Neutrophil (primary cell): ENCODE results near the gene TVP23C.

Source experiments
- H3K27ac ChIP-seq: fragments of 200-600 bp; sonication (generic); 2 replicates; pipeline ENCODE4 v1.5.1; 2016; ENCODE audit warnings: mild to moderate bottlenecking, moderate library complexity
- H3K27me3 ChIP-seq: fragments of 200-600 bp; sonication (generic); 2 replicates; pipeline ENCODE4 v1.6.0; 2016; ENCODE audit warnings: mild to moderate bottlenecking
- H3K36me3 ChIP-seq: fragments of 200-600 bp; sonication (generic); 2 replicates; pipeline ENCODE4 v1.5.1; 2017
- H3K4me1 ChIP-seq, 2 experiments: fragments of 200-600 bp in 1 of 2; sonication (generic) in 1 of 2; 1 replicate in 1 of 2; 2 replicates in 1 of 2; pipeline versions ENCODE4 v1.5.1 to v1.6.1; 2013 to 2016; ENCODE audit warnings: low read depth in 1 of 2, low read length in 1 of 2, mild to moderate bottlenecking in 1 of 2, moderate library complexity in 1 of 2; ENCODE audit not compliant: control insufficient read depth in 1 of 2, insufficient read depth in 1 of 2
- H3K4me3 ChIP-seq, 2 experiments: fragments of 200-600 bp in 1 of 2; sonication (generic) in 1 of 2; 1 replicate in 1 of 2; 2 replicates in 1 of 2; pipeline ENCODE4 v1.5.1; 2013 to 2016; ENCODE audit warnings: low read depth in 1 of 2, low read length in 1 of 2, mild to moderate bottlenecking in 1 of 2, moderate library complexity in 1 of 2
- H3K9me3 ChIP-seq: fragments of 200-600 bp; sonication (generic); 2 replicates; pipeline ENCODE4 v1.5.1; 2016
- TF ChIP-seq, protein P1 (sequence below): fragments of 200-600 bp; sonication (generic); IDR thresholded peaks from 2 replicates; pipeline ENCODE4 v1.5.1; 2016; ENCODE audit warnings: antibody characterized with exemption

Gene TVP23C

DNA sequence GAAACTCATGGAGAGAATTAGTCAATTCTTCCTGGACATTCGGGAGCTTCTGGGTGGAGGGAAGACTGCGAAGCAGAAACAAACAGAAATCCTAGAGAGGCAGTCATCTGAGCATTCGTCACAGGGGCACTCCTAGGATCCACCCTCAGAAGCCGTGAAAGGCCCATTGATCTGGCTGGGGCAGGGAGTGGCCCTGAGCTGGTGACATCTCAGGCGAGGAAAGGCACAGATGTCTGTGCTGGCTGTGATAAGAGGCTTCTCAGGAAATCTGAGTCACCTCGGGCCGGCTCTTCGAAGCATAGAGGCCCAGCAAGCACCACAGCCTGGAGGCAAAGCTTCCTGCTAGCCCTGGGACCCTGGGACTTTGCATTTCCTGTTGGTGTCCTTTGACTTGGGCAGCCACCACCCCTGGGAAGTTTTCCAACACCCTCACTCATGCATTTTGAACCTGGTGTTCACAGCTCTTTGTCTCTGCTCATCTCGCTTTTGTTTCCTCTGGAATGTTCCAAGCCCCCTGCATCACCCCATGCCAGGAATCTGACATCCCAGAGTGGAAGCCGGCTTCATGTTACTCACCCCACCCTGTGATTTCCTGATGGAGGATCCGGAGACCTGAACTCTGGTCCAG is 72.5 kb downstream of the TVP23C start:
- H3K9me3 ChIP-seq = no peaks in the 10 kb centered on the region
- H3K4me3 ChIP-seq = no peak overlapping the region
- H3K27me3 ChIP-seq = no peaks in the 10 kb centered on the region
- TF ChIP-seq, protein P1, sequence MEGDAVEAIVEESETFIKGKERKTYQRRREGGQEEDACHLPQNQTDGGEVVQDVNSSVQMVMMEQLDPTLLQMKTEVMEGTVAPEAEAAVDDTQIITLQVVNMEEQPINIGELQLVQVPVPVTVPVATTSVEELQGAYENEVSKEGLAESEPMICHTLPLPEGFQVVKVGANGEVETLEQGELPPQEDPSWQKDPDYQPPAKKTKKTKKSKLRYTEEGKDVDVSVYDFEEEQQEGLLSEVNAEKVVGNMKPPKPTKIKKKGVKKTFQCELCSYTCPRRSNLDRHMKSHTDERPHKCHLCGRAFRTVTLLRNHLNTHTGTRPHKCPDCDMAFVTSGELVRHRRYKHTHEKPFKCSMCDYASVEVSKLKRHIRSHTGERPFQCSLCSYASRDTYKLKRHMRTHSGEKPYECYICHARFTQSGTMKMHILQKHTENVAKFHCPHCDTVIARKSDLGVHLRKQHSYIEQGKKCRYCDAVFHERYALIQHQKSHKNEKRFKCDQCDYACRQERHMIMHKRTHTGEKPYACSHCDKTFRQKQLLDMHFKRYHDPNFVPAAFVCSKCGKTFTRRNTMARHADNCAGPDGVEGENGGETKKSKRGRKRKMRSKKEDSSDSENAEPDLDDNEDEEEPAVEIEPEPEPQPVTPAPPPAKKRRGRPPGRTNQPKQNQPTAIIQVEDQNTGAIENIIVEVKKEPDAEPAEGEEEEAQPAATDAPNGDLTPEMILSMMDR = no peak
- H3K36me3 ChIP-seq = no peaks in the 10 kb centered on the region
- no peaks in the 10 kb centered on the region for H3K4me1 ChIP-seq
- H3K27ac ChIP-seq = no peak overlapping the region

DNA sequence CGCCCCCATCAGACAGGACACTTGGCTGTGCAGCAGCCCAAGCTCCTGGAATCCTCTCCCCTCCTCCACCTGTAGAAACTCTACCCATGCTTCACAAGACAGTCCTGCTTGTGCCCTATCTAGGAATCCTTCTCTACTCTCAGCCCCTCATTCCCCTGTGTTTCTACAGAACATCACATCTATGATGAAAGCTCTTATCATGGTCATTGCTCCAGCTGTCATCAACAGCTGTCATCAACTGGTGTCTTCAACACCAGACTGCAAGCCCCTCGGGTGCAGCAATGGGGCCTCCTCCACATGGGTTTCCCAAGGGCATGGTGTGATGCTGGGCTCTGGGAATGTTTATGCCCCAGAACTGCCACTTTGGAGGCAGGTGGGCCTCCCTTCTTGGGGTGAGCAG is 74.7 kb downstream of the TVP23C start:
- Histone ChIP-seq H3K36me3 (peaks cover 2% of the 10 kb centered on the region), H3K9me3 (no peaks in the 10 kb centered on the region), H3K27ac (no peak overlapping the region), H3K4me1 (no peaks in the 10 kb centered on the region), H3K27me3 (no peaks in the 10 kb centered on the region), H3K4me3 (no peak overlapping the region)
- TF ChIP-seq, protein P1 = no peak

DNA sequence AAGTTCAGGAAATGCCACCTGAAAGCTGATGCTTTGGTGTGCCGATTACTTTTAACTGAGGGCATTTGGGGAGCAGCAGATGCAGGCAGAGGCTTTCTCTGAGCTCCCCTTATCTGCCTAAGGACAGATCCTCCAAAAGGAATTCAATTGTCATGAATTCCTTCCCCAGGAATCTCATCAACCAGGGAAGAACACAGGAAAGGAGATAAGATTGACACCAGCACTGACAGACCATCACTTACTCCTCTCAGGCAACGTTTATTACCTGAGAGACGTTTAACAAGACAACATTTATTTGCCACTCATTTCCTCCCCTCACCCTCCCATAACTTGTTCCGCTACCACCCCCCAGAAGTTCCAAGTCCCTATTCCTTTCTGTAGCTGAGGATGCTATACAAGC is 78.2 kb downstream of the TVP23C start:
- H3K4me1 ChIP-seq = no peaks in the 10 kb centered on the region
- H3K9me3 ChIP-seq = no peaks in the 10 kb centered on the region
- H3K36me3 ChIP-seq = peaks cover 7% of the 10 kb centered on the region
- H3K4me3 ChIP-seq = no peak overlapping the region
- H3K27ac ChIP-seq = no peak overlapping the region
- TF ChIP-seq, protein P1 = no peak
- H3K27me3 ChIP-seq = no peaks in the 10 kb centered on the region

DNA sequence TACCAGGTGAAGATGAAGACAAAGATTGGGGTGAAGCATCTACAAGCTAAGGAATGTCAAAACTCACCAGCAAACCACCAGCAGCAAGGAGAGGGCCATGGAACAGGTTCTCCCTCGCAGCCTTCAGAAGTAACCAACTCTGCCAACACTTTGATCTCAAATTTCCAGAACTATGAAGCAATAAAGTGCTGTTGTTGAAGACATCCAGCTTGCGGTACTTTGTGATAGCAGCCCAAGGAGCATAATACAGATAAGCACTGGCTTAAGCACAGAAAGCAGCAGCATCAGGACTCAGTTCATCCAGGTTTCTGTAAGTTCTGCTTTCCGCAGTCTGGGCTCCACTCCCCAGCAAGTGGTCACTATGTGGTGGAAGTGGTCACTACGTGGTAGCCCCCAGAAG is 79.9 kb downstream of the TVP23C start:
- Histone ChIP-seq H3K9me3 (no peaks in the 10 kb centered on the region), H3K27me3 (no peaks in the 10 kb centered on the region), H3K36me3 (peaks cover 7% of the 10 kb centered on the region), H3K4me1 (no peaks in the 10 kb centered on the region), H3K4me3 (no peak overlapping the region), H3K27ac (no peak overlapping the region)
- TF ChIP-seq, protein P1 = no peak

DNA sequence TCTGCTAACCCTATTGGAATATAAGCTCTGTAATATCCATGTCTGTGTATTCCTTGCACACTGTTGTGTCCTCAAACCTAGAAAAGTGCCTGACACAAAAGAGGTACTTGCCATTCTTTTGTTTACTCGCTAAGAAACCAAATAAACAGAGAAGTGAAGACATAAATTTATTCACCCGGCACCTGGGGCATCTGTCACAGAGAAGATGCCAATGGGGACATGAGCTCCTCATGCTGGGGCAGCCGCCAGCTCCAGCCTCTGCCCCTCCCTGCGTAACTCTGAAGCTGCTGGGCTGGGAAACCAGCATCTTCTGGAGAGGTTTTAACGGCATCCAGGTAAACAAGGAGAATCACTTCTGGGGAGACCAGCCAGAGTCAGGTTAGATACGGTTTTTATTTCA is 80.8 kb downstream of the TVP23C start:
- no peak overlapping the region for H3K27ac ChIP-seq
- H3K4me1 ChIP-seq = no peaks in the 10 kb centered on the region
- H3K27me3 ChIP-seq = no peaks in the 10 kb centered on the region
- TF ChIP-seq, protein P1 = no peak
- H3K36me3 ChIP-seq = peaks cover 7% of the 10 kb centered on the region
- no peak overlapping the region for H3K4me3 ChIP-seq
- H3K9me3 ChIP-seq = no peaks in the 10 kb centered on the region
